NCI-H446 treated with DMSO at 0.1 percent for 48 hours (cell line): ENCODE measurements around the gene TMEM243.

Experiments
- DNase-seq: peaks from one replicate; lab custom pipeline; 2025; lab: John Stamatoyannopoulos, UW

TMEM243 gene

GRCh38 chr7:87155788-87156187 lies 63.7 kb downstream of the TMEM243 start:
- no peak for DNase-seq

- no peak for DNase-seq
These were observed 65.0 kb downstream of the TMEM243 start for GRCh38 chr7:87154569-87154968.

GRCh38 chr7:87154166-87154565 lies 65.4 kb downstream of the TMEM243 start:
- DNase-seq = no peak

GRCh38 chr7:87152897-87153641 lies 66.5 kb downstream of the TMEM243 start:
- no peak for DNase-seq

GRCh38 chr7:87152112-87152896 lies 67.2 kb downstream of the TMEM243 start, which contains the start of gene DMTF1:
Gene DMTF1, plus strand, starts transcription at chr7:87152453. Its CDS starts 12,489 bp downstream, at chr7:87164942.
- DNase-seq = peak; percentile 84

GRCh38 chr7:87151729-87152111 lies 67.8 kb downstream of the TMEM243 start:
- DNase-seq = no peak

GRCh38 chr7:87151002-87151728 lies 68.4 kb downstream of the TMEM243 start:
- DNase-seq = no peak

- peak; percentile 31 for DNase-seq
These were observed 71.1 kb downstream of the TMEM243 start for GRCh38 chr7:87148332-87148955.

- no peak for DNase-seq
These were observed 72.0 kb downstream of the TMEM243 start for GRCh38 chr7:87147500-87147899.

- DNase-seq = peak; percentile 25
These were observed 72.7 kb downstream of the TMEM243 start for GRCh38 chr7:87146740-87147386.
